Calu3 (cell line): ENCODE measurements around the gene TIE1. TPM values are rescaled to one million over a fixed set of nuclear protein-coding genes. Genes with fewer than 3 reads are reported as not detected.

Experiments
- BruUV-seq: library from RNA; stranded (reverse); fragments of 400-500 nt; replicated peaks from 2 replicates; lab custom pipeline; 2021; lab: Mats Ljungman, UMichigan
- CTCF ChIA-PET: fragments of 300-600 bp; sonication (Branson Sonifier 250); formaldehyde crosslinking; loops from one replicate; lab custom pipeline; 2022; ENCODE audit warnings: antibody characterized with exemption; lab: Charles Lee
- DNase-seq: peaks from one replicate; pipeline ENCODE4 v3.0.0; 2022
- H3K27ac Mint-ChIP-seq: one replicate; pipeline ENCODE4 v1.8.0; 2022; ENCODE audit warnings: mixed read lengths; ENCODE audit not compliant: unreplicated experiment
- H3K27me3 Mint-ChIP-seq: one replicate; pipeline ENCODE4 v1.8.0; 2022; ENCODE audit warnings: mixed read lengths; ENCODE audit not compliant: unreplicated experiment
- H3K36me3 Mint-ChIP-seq: one replicate; pipeline ENCODE4 v1.8.0; 2022; ENCODE audit warnings: mild to moderate bottlenecking, moderate library complexity, mixed read lengths; ENCODE audit not compliant: insufficient read depth, unreplicated experiment
- H3K4me1 Mint-ChIP-seq: one replicate; pipeline ENCODE4 v1.8.0; 2022; ENCODE audit warnings: mild to moderate bottlenecking, low read depth, mixed read lengths; ENCODE audit not compliant: unreplicated experiment
- H3K4me3 Mint-ChIP-seq: one replicate; pipeline ENCODE4 v1.8.0; 2022; ENCODE audit warnings: mild to moderate bottlenecking, low read depth, moderate library complexity, mixed read lengths; ENCODE audit not compliant: unreplicated experiment
- H3K9me3 Mint-ChIP-seq: one replicate; pipeline ENCODE4 v1.8.0; 2022; ENCODE audit warnings: low read depth, mixed read lengths; ENCODE audit not compliant: unreplicated experiment
- CTCF ChIP-seq: fragments of 200-600 bp; IDR thresholded peaks from one replicate; pipeline ENCODE4 v1.8.0; 2022; ENCODE audit warnings: antibody characterized with exemption; ENCODE audit not compliant: unreplicated experiment
- intact Hi-C: fragments of 100-400 bp; cut with micrococcal nuclease; formaldehyde crosslinking; loops from one replicate; pipeline ENCODE4 v1.10.0; 2022; ENCODE audit not compliant: unreplicated experiment
- total RNA-seq: library from RNA; stranded (reverse); gene quantifications from 2 replicates; pipeline ENCODE4 v1.2.3, GENCODE V29; 2022

The TIE1 gene
- total RNA-seq, 1 experiment from 2014 or later: not detected

DNA sequence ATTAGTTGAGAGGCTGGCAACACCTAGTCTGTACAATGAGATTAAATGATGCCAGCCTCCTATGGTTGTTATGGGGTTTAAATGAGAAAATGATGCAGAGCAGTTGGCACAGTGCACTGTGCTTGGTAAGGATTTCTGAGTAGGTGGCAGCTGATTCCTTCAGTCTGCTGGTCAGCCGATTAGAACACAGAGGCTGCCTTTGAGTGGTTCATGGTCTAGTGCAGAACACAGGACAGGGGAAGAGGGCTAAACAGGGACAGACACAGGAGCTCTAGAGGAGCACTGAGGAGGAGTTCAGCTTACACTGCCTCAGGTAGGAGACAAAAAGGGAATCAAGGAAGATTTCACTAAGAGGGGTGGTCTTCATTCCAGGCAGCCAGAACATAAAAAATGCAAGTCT, 1.4 kb downstream of the TIE1 start:
- Mint-ChIP-seq H3K27me3 (peaks cover 45% of the 10 kb centered on the region), H3K4me1 (no peaks in the 10 kb centered on the region), H3K27ac (no peak overlapping the region), H3K9me3 (no peaks in the 10 kb centered on the region), H3K4me3 (no peak overlapping the region), H3K36me3 (no peaks in the 10 kb centered on the region)
- CTCF ChIA-PET: no interaction called here
- intact Hi-C loops: no loop called here
- BruUV-seq: no TSS peak
- no peak for TF ChIP-seq CTCF
- DNase-seq: no peak

GRCh38 chr1:43302721-43303470, 2.1 kb downstream of the TIE1 start:
- Mint-ChIP-seq H3K4me1 (no peaks in the 10 kb centered on the region), H3K27ac (no peak overlapping the region), H3K27me3 (peaks cover 50% of the 10 kb centered on the region), H3K9me3 (no peaks in the 10 kb centered on the region), H3K4me3 (no peak overlapping the region), H3K36me3 (no peaks in the 10 kb centered on the region)
- CTCF ChIA-PET: no interaction called here
- no peak for DNase-seq
- TF ChIP-seq CTCF: no peak
- intact Hi-C loops: no loop called here
- BruUV-seq: no TSS peak

DNA sequence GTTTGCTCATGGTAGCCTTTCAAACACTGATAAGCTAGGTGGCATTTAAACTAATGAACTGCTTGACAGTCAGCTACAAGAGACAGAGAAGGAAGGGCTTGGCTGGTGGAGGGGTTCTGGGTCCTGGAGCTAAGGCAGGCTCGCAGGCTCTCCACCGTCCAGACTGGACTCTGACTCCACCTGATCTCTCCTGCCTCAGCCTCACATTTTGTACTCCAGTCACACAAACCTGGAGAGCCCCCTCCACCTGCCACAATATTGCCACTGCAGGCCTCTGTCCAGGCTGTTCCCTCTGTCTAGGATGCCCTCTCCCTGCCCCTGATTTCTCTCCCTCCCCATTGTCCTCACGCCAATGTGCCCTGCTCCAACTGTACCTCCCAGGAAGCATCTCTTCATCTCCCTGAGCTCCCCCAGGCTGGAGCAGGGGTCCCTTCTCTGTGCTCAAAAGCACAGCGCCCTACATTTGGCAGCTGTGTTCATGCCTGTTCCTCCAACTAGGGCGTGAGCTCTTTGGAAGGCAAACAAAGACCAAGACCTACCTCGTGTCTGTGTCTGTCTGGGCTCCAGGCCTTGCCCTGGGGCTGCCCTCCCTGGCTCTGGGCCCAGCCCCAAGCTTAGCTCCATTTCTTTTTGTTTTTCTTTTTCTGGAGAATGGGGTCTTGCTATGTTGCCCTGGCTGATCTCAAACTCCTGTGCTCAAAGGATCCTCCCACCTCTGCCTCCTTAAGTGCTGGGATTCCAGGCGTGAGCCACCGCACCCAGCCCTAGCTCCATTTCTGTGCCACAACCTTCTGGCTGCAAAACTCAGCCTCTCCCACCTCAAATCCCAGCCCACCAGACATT, 2.9 kb downstream of the TIE1 start:
- Mint-ChIP-seq H3K27me3 (peaks cover 58% of the 10 kb centered on the region), H3K27ac (no peak overlapping the region), H3K36me3 (no peaks in the 10 kb centered on the region), H3K4me3 (no peak overlapping the region), H3K4me1 (no peaks in the 10 kb centered on the region), H3K9me3 (no peaks in the 10 kb centered on the region)
- no TSS peak for BruUV-seq
- no peak for DNase-seq
- no peak for TF ChIP-seq CTCF
- intact Hi-C loops: no loop called here
- CTCF ChIA-PET: no interaction called here

- Mint-ChIP-seq H3K4me1 (no peaks in the 10 kb centered on the region), H3K36me3 (no peaks in the 10 kb centered on the region), H3K27ac (no peak overlapping the region), H3K27me3 (peaks cover 58% of the 10 kb centered on the region), H3K9me3 (no peaks in the 10 kb centered on the region), H3K4me3 (no peak overlapping the region)
- no peak for DNase-seq
- intact Hi-C loops: no loop called here
- BruUV-seq: no TSS peak
- TF ChIP-seq CTCF: no peak
- CTCF ChIA-PET: no interaction called here
These were observed 3.5 kb downstream of the TIE1 start for GRCh38 chr1:43304314-43304681.
